NCI-H1436 treated with DMSO at 0.1 percent for 48 hours (cell line): Measurements from ENCODE around the gene FBXO28.
"Not testable (repeated sequence)": the region's sequence is repeated elsewhere in the genome, so short reads cannot be mapped to it uniquely, and the experiment has no call there.

Experiments used
- DNase-seq: peaks from one replicate; lab custom pipeline; 2025; lab: John Stamatoyannopoulos, UW

FBXO28 gene

GRCh38 chr1:224188286-224188685, 74.4 kb downstream of the FBXO28 start:
- no peak for DNase-seq

GRCh38 chr1:224189561-224189960, 75.7 kb downstream of the FBXO28 start:
- no peak for DNase-seq

GRCh38 chr1:224192082-224192788, 78.3 kb downstream of the FBXO28 start:
- no peak for DNase-seq

- DNase-seq: no peak
Measured at GRCh38 chr1:224193319-224193966, 79.5 kb downstream of the FBXO28 start.

- DNase-seq: no peak
Measured at GRCh38 chr1:224196813-224197600, 83.1 kb downstream of the FBXO28 start.

GRCh38 chr1:224198572-224198971, 84.7 kb downstream of the FBXO28 start:
- DNase-seq: no peak

- no peak for DNase-seq
Measured at GRCh38 chr1:224199679-224200078, 85.8 kb downstream of the FBXO28 start.

- DNase-seq: no peak
Measured at GRCh38 chr1:224201383-224201782, 87.5 kb downstream of the FBXO28 start.

- DNase-seq: no peak
Measured at GRCh38 chr1:224201853-224202252, 87.9 kb downstream of the FBXO28 start.

- DNase-seq: no peak
Measured at GRCh38 chr1:224203243-224204016, 89.5 kb downstream of the FBXO28 start.

- no peak for DNase-seq
Measured at GRCh38 chr1:224205438-224205840, 91.5 kb downstream of the FBXO28 start.

GRCh38 chr1:224205931-224206538, 92.1 kb downstream of the FBXO28 start:
- not testable (repeated sequence) for DNase-seq

- DNase-seq: peak; percentile 12
Measured at GRCh38 chr1:224211206-224211962, 97.5 kb downstream of the FBXO28 start.
